AG09319 (cell line): ENCODE data around the gene KCNQ2.

Source experiments
- DNase-seq: peaks from one replicate; pipeline ENCODE4 v3.0.0-alpha.2; 2010; ENCODE audit warnings: low read depth; ENCODE audit errors: extremely low read depth
- CTCF ChIP-seq: IDR thresholded peaks from 2 replicates; pipeline ENCODE4 v1.5.1; 2011; ENCODE audit warnings: low read depth, mild to moderate bottlenecking, inconsistent platforms, low read length, moderate library complexity

Gene KCNQ2

GRCh38 chr20:63368151-63368550 lies 104.3 kb downstream of the KCNQ2 start:
- no peak for TF ChIP-seq CTCF
- DNase-seq: no peak

- no peak for DNase-seq
- TF ChIP-seq CTCF: no peak
These were observed 104.9 kb downstream of the KCNQ2 start for GRCh38 chr20:63367446-63368055.

- no peak for TF ChIP-seq CTCF
- no peak for DNase-seq
These were observed 105.8 kb downstream of the KCNQ2 start for GRCh38 chr20:63366390-63367365.

- no peak for TF ChIP-seq CTCF
- no peak for DNase-seq
These were observed 106.7 kb downstream of the KCNQ2 start for GRCh38 chr20:63365601-63366389.

GRCh38 chr20:63364801-63365585 lies 107.5 kb downstream of the KCNQ2 start:
- DNase-seq: no peak
- no peak for TF ChIP-seq CTCF

- no peak for DNase-seq
- no peak for TF ChIP-seq CTCF
These were observed 108.4 kb downstream of the KCNQ2 start for GRCh38 chr20:63363981-63364561.
